ACC112 (cell line): ENCODE results near the gene PRAMEF7.
"Not testable (repeated sequence)": the region's sequence is repeated elsewhere in the genome, so short reads cannot be mapped to it uniquely, and the experiment has no call there.

Experiments used
- H2AFZ ChIP-seq: fragments of 200-600 bp; sonication (generic); one replicate; pipeline ENCODE4 v1.6.0; 2017; ENCODE audit warnings: antibody characterized with exemption, low read length; ENCODE audit not compliant: unreplicated experiment
- H3K27ac ChIP-seq: fragments of 200-600 bp; sonication (generic); 2 replicates; pipeline ENCODE4 v1.5.1; 2014; ENCODE audit warnings: low read depth, mild to moderate bottlenecking, antibody characterized with exemption, low read length, moderate library complexity
- H3K27me3 ChIP-seq: fragments of 200-600 bp; sonication (generic); 2 replicates; pipeline ENCODE4 v1.6.1; 2014; ENCODE audit warnings: mild to moderate bottlenecking, antibody characterized with exemption, low read length, moderate library complexity, mixed read lengths; ENCODE audit not compliant: insufficient read depth
- H3K36me3 ChIP-seq: fragments of 200-600 bp; sonication (generic); 2 replicates; pipeline ENCODE4 v1.6.1; 2016; ENCODE audit warnings: mild to moderate bottlenecking, antibody characterized with exemption, low read length, moderate library complexity, mixed read lengths; ENCODE audit not compliant: insufficient read depth
- H3K4me1 ChIP-seq: fragments of 200-600 bp; sonication (generic); one replicate; pipeline ENCODE4 v1.6.1; 2016; ENCODE audit warnings: low read length, mixed read lengths; ENCODE audit not compliant: insufficient read depth, unreplicated experiment, control insufficient read depth
- H3K4me3 ChIP-seq: fragments of 200-600 bp; sonication (generic); 2 replicates; pipeline ENCODE4 v1.5.1; 2014; ENCODE audit warnings: mild to moderate bottlenecking, low read depth, low read length
- H3K79me2 ChIP-seq: fragments of 200-600 bp; sonication (generic); one replicate; pipeline ENCODE4 v1.6.0; 2016; ENCODE audit warnings: low read length; ENCODE audit not compliant: control insufficient read depth, unreplicated experiment, insufficient read depth

PRAMEF7 gene

GRCh38 chr1:12916310-12916709, at the start of gene PRAMEF7:
Gene PRAMEF7 (plus strand): TSS chr1:12916610. CDS start chr1:12917693, 1,083 bp downstream.
- not testable (repeated sequence) for H3K36me3 ChIP-seq, H2AFZ ChIP-seq, H3K27ac ChIP-seq, H3K4me3 ChIP-seq, H3K79me2 ChIP-seq, H3K4me1 ChIP-seq, H3K27me3 ChIP-seq

DNA sequence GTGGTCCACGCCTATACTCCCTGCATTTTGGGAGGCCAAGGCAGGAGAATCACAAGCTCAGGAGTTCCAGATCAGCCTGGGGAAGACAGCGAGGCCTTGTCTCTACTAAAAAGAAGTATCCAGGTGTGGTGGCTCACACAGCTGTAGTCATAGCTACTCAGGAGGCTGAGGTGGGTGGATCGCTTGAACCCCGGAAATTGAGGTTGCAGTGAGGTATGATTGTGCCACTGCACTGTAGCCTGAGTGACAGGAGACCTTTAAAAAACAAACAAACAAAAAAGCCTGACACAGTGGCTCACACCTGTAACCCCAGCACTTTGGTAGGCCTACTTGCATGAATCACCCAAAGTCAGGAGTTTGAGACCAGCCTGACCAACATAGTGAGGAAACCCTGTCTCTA, 38.0 kb upstream of the PRAMEF7 start:
- not testable (repeated sequence) for H3K27me3 ChIP-seq, H3K79me2 ChIP-seq, H2AFZ ChIP-seq, H3K4me3 ChIP-seq, H3K27ac ChIP-seq, H3K4me1 ChIP-seq, H3K36me3 ChIP-seq

DNA sequence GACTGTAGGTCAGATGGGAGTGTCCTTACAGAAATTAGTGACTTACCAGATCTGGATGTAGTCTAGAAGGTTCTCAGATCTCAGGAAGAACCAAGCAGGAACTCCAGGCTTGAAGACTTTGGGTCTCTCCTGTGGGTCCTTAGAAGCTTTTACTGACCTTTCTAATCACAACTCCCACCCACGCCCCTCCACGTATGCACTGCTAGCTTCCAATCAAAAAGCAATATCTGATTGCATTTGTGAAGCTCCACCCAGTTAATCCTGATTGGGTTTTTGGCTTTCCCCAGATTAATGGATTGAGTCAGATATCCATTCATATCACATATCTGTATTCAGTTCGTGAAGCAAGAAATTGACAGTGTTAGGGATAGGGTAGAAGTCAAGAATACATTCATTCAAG, 30.3 kb upstream of the PRAMEF7 start, which contains the start of gene PRAMEF4:
Gene PRAMEF4 (minus strand): TSS at position 101 of the 400 bp plus-strand sequence. CDS start 2,807 bp downstream, outside the sequence.
- not testable (repeated sequence) for H3K36me3 ChIP-seq, H3K4me1 ChIP-seq, H3K27me3 ChIP-seq, H3K79me2 ChIP-seq, H3K27ac ChIP-seq, H3K4me3 ChIP-seq, H2AFZ ChIP-seq

DNA sequence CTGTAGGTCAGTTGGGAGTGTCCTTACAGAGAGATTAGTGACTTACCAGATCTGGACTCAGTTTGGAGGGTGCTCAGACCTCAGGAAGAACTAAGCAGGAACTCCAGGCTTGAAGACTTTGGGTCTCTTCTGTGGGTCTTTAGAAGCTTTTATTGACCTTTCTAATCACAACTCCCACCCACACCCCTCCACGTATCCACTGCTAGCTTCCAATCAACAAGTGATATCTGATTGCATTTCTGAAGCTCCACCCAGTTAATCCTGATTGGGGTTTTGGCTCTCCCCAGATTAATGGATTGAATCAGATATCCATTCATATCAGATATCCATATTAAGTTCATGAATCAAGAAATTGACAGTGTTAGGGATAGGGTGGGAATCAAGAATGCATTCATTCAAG, 18.2 kb upstream of the PRAMEF7 start, which contains the start of gene PRAMEF10:
Gene PRAMEF10 (minus strand): TSS at position 101 of the 400 bp plus-strand sequence. CDS start 2,423 bp downstream, outside the sequence.
- H3K4me1 ChIP-seq, H3K27me3 ChIP-seq, H2AFZ ChIP-seq, H3K4me3 ChIP-seq, H3K79me2 ChIP-seq, H3K27ac ChIP-seq, H3K36me3 ChIP-seq: not testable (repeated sequence)

GRCh38 chr1:12899186-12899585, 17.2 kb upstream of the PRAMEF7 start:
- not testable (repeated sequence) for H3K79me2 ChIP-seq, H3K27me3 ChIP-seq, H3K4me3 ChIP-seq

GRCh38 chr1:12903793-12904572, 12.4 kb upstream of the PRAMEF7 start:
- H3K27ac ChIP-seq, H3K27me3 ChIP-seq, H3K4me3 ChIP-seq, H2AFZ ChIP-seq, H3K4me1 ChIP-seq, H3K36me3 ChIP-seq, H3K79me2 ChIP-seq: not testable (repeated sequence)

More at GRCh38 chr1:12899186-12899585, 17.2 kb upstream of the PRAMEF7 start:
- H2AFZ ChIP-seq, H3K36me3 ChIP-seq, H3K4me1 ChIP-seq, H3K27ac ChIP-seq: not testable (repeated sequence)

GRCh38 chr1:12921749-12922148, 5.3 kb downstream of the PRAMEF7 start:
- H3K36me3 ChIP-seq, H3K4me1 ChIP-seq, H3K27me3 ChIP-seq, H3K4me3 ChIP-seq, H3K27ac ChIP-seq, H3K79me2 ChIP-seq, H2AFZ ChIP-seq: not testable (repeated sequence)

DNA sequence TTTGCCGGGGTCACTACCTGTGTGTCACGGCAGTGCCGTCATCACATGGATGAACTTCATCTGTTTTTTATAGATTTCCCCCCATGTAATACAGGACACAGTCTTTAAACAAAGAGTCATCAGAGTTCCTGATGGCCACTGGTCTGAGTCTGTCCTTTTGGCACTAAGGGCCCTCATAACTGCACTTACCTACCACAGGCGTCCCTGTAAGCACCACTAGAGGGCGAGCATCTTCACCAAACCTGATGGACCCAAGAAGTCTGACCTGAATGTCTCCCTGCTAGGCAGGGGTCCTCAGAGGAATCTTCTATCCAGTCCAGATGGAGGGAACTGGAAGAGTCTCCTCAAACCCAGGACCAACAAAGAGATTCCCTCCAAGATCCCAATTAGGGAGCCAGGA, 8.0 kb downstream of the PRAMEF7 start:
- H3K27me3 ChIP-seq, H3K4me1 ChIP-seq: not testable (repeated sequence)

DNA sequence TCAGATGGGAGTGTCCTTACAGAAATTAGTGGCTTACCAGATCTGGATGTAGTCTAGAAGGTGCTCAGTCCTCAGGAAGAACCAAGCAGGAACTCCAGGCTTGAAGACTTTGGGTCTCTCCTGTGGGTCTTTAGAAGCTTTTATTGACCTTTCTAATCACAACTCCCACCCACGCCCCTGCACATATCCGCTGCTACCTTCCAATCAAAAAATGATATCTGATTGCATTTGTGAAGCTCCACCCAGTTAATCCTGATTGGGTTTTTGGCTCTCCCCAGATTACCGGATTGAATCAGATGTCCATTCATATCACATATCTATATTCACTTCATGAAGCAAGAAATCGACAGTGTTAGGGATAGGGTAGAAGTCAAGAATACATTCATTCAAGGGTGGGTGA, 31.1 kb downstream of the PRAMEF7 start, which contains the start of gene PRAMEF6:
Gene PRAMEF6 (minus strand): TSS at position 101 of the 400 bp plus-strand sequence. CDS start 5,062 bp downstream, outside the sequence.
- not testable (repeated sequence) for H3K79me2 ChIP-seq, H3K27me3 ChIP-seq, H3K27ac ChIP-seq, H2AFZ ChIP-seq, H3K4me3 ChIP-seq, H3K4me1 ChIP-seq, H3K36me3 ChIP-seq

More for the DNA sequence above, 8.0 kb downstream of the PRAMEF7 start:
- H3K27ac ChIP-seq, H3K4me3 ChIP-seq, H2AFZ ChIP-seq, H3K36me3 ChIP-seq, H3K79me2 ChIP-seq: not testable (repeated sequence)
